GM21723 (cell line): ENCODE results near the gene SCFD2.
"Not testable (repeated sequence)": the region's sequence is repeated elsewhere in the genome, so short reads cannot be mapped to it uniquely, and the experiment has no call there.

Experiments
- ATAC-seq: cut with Tn5 transposase; IDR thresholded peaks from one replicate; pipeline ENCODE4 v1.9.1; 2021; ENCODE audit warnings: mild to moderate bottlenecking, moderate library complexity; ENCODE audit not compliant: unreplicated experiment

Gene SCFD2

DNA sequence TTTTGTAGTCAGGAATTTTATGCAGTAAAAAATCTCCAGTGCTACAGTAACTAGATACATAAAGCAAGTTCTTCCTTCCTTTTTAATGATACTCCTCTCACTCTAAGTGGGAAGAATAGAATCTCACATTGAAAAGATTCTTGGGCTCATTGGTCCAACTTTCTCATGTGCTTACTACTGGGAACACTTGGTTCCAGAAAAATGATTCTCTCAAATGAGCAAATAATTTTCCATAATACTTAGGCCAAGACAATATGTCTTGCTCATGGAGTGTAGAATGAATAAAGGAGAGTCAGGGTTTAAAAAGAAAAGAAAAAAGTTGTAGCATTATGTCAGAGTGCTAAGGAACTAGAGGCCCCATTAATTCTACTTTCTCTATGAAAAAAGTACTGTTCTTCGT is 306.0 kb downstream of the SCFD2 start:
- ATAC-seq: no peak

DNA sequence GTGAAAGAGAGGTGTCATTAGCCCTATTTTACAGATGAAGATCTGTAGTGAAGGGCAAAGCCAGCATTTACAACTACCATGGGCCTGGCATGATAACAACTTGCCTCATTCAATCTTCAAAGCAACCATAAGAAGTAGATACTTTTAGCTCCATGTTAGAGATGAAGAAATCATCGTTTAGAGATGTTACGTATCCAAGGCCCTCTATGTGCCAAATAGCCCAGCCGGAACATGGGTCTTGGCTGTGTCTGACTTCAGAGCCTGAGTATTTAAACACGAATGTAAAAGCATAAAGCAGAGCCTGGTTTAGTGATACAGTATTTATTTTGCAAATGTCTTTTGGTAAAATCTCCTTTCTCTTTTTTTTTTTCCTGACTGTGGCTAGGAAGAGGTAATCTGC is 306.6 kb downstream of the SCFD2 start:
- ATAC-seq: no peak

DNA sequence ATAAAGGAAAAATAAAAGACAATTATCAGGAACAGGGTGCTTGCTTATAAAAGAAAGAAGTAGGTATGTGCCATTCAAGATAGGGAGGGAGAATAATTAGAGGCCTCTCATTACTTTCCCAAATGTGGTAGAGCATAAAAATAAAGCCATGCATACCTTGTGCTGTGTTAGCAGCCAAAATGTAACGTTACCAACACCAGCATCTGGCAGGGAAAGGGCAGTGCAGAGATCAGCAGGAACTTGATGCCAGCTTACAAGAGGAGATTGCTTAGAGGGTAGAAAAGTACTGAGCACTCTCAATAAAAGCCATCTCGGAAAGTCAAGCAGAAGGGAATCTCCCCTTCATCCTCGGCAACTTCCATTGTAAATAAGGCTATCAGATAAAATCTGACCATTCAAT is 308.2 kb downstream of the SCFD2 start:
- ATAC-seq: no peak

DNA sequence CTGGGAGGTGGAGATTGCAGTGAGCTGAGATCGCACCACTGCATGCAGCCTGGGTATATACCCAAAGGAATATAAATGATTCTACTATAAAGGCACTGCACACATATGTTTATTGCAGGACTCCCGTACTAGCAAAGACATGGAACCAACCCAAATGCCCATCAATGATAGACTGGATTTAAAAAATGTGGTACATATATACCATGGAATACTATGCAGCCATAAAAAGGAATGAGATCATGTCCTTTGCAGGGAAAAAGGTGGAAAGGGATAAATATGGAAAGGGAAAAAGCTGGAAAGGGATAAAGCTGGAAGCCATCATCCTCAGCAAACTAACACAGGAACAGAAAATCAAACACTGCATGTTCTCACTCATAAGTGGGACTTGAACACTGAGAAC is 308.8 kb downstream of the SCFD2 start:
- not testable (repeated sequence) for ATAC-seq

DNA sequence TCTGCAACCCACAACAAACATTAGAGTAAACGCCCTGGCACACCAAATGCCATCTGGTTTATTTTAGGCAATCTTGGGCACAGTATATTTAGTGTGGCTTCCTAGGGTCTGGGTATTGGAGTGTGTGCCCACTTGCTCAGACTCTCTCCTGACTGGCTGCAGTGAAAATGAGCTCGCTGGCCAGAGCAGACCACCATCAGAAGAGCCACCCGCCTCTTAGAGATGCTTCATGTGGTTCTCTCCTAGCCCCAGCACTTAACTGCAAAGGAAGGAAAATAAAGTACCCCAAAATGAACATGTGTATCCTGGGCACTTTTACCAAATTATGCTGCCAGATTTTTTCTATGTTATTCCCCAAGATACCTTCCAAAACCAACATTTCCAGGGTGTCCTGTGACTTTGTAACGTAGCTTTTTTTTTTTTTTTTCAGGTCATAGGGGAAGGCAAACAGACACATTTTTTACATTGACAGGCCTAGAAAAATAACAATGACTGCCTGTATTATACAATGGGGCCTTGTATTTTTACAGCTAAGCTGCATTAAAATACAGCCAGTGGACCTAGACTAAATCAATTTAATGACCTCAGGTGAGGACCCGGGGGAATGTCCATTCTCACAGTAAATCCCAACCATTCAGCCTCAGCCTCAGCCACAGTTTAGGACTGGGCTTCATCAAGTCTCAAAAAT is 310.0 kb downstream of the SCFD2 start:
- ATAC-seq: no peak

DNA sequence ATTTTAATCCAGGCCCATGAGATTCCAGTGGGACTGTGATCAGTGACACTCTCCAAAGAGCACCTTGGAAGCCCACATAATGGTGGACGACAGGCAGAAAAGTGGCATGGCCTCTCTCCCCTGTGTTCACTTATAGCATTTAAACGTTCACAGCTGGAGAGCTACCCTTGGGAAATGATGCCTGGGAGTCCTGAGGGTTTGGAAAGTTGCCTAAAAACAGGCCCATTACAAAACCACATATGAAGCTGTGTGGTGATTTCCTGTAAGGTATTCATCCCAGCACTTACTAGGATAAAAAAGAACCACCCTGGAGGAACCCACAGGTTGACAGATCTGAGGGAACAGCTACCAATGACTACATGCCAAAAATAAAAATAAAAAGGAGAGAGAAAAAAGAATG is 310.6 kb downstream of the SCFD2 start:
- no peak for ATAC-seq

GRCh38 chr4:53050361-53050774 is 315.5 kb downstream of the SCFD2 start:
- no peak for ATAC-seq

- ATAC-seq: no peak
These were observed 316.3 kb downstream of the SCFD2 start for GRCh38 chr4:53049528-53049927.

GRCh38 chr4:53044651-53044960 is 321.3 kb downstream of the SCFD2 start:
- no peak for ATAC-seq

GRCh38 chr4:53043891-53044650 is 321.8 kb downstream of the SCFD2 start:
- no peak for ATAC-seq

DNA sequence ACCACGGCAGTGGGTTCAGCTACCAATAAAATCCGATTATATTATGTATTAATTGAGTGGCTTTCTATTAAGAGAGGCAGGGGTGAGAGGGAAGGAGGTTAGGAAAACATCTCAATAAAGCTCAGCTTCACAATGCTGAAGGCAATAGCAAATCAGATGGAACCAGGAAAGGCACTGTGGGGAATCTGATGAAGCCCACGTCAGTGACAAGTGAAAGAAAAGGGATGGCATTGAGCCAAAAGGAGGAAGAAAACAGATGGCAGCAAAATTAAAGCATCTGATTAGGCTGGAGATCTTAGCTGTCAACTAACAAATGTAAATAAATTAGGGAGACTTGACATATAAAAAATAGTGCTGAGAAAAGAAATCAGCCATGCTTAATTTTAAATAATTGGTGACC is 322.8 kb downstream of the SCFD2 start:
- no peak for ATAC-seq

DNA sequence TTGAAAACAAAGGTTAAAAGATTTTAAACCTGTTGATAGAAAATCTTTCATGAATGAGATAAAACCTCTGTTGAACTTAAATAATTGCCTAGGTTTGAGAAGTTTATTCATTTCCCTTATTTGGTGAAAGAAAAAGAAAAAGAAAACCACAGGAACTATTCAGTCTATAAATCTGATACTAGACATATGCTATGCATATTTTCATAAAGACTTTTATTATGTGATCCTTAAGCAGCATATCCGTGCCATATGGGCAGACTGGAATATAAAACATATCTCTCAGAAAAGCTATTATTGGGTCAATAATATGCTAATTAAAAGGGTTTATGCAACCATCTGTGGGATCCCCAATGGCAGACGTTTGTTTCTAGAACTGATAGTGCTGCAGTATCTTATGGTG is 325.0 kb downstream of the SCFD2 start:
- no peak for ATAC-seq

- ATAC-seq: no peak
These were observed 325.4 kb downstream of the SCFD2 start for GRCh38 chr4:53040459-53040815.

GRCh38 chr4:53039741-53040458 is 326.0 kb downstream of the SCFD2 start:
- no peak for ATAC-seq

- no peak for ATAC-seq
These were observed 328.0 kb downstream of the SCFD2 start for GRCh38 chr4:53037892-53038291.

- not testable (repeated sequence) for ATAC-seq
These were observed 333.0 kb downstream of the SCFD2 start for GRCh38 chr4:53032908-53033307.

DNA sequence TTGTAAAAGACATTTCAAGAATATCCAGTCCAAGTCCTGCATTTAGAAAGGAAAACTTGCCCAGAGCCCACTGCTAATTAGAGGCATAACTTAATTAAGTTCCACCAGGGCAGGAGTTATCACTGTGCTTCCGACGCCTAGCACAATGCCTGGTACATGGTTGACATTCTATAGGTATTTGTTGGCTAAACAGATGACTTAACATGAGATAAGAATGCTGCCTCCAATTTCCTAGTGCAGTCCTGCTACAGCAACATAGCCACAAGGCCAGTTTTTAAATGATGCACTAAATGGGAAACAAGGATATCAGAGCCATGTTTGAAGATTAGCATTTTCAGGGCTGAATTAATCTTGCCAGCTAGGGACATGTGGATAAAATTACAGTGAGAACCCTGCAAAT is 339.6 kb downstream of the SCFD2 start:
- ATAC-seq: no peak

DNA sequence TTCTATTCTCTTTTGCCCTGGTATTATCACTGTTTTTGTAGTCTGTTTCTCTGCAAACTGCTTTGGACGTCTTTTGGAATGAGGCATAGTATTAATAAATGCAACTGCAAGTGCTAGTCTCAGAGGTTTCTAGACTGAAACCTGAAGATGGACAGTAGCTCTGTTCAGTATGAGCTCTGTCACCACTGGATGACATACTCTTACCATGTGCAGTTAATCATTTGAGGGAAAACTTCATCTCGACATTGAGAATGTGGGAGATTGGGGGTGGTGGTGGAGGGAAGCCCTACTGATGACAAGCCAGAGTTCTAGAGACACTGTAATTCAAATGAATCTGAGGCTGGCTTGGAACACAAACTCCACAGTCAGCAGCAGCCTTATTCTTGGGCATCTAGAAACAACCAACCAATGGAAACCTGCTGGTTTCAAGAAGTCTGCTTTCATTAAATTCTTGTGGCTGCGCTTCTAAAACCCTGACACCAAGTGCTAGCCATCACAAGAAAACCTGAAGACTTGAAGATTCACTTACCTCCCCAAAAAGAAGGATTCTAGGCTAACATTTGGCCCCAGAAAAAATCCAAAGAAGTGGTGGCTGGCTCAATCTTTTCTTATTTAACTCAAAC is 342.1 kb downstream of the SCFD2 start:
- ATAC-seq: no peak

DNA sequence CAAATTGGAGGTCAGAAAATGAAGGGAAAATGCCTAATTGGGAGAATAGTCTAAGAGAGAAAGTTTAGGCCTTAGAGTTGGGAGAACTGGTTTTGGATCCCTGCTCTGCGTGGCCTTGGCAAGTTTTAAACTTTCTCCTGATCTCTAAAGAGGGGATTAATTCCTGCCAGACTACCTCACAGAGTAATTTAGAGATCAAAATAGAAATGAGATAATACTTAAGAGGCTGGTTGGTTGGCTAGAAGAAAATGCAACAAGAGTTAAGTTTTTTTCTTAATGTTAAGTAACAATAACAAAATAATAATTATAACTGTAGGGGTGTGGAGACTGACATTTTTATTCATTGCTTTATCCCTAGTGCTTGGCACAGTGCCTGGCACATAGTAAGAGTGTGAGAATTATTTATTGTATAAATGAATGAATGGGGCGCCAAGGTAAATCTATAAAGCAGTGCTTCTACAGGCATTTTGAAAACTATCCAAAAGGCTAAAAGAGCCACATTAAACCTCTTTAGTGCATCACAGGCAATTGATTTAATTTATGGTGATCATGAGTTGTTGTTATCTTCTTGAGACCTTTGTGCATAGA is 343.3 kb downstream of the SCFD2 start:
- ATAC-seq: no peak

- ATAC-seq: no peak
These were observed 343.9 kb downstream of the SCFD2 start for GRCh38 chr4:53021754-53022512.
